GDM1 (cell line): ENCODE measurements around the gene EHMT1.
"Not testable (repeated sequence)": the region's sequence is repeated elsewhere in the genome, so short reads cannot be mapped to it uniquely, and the experiment has no call there.

ENCODE experiments used
- DNase-seq: peaks from one replicate; lab custom pipeline; 2025; lab: John Stamatoyannopoulos, UW

Gene EHMT1

DNA sequence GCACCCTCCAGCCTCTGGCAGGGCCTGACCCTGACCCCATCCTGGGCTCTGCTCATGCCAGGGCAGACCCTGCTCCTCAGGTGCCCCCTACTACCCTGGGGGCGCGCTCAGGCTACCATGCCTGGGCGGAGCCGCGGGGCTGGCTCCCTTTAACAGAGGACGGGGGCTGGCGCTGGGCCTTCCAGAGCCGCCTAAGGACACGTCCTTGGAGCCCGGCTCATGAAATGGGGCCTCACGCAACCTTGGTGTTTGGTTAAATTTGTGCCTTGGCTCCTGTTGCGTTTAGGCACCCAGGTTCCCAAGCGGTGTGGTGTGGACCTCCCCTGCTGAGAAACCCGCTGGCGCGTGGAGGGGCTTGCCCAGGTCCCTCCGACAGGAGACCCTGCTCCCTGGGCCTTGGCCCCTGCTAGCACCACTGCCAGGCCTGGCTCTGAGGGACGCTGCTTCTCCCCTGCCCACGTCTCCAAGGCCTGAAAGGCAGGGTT is 3.4 kb upstream of the EHMT1 start:
- no peak for DNase-seq

DNA sequence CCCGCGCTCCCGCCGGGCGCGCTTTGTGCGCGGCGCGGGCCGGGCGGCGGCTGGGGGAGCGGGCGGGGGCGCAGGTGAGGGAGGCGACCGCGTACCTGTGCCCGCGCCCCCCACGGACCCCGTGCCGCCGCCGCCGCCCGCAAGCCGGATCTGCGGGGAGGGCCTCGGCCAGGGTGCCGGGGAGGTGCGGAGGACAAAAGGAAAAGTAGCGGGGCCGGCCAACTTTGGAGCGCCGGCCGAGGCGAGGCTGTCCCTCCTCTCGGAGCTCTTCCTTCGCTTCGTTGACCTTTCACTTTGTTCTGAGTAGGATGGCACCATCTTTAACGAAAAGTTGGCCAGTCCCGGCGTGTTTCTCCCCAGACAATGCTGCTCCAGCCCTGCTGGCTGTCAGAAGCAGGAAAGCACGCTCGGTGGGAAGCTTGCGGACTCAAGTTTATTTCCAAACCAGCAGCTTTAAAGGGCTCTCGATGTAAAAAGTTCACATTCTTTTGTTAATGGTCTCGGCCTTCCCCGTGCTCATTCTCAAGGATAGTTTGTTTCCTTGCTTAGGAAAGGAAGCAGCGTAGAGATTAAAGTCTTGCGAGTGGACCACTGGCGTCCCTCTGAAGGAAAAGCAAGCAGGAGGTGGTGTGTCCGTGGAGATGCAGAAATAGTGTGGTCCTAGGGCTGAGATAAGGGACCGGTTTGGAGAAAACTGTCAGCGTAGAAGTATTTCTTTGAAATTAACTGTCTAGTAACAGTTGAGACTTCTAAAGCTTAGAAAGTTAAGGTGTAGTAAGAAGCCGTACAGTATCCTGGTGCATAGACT is 639 bp downstream of the EHMT1 start:
- DNase-seq, result no peak

DNA sequence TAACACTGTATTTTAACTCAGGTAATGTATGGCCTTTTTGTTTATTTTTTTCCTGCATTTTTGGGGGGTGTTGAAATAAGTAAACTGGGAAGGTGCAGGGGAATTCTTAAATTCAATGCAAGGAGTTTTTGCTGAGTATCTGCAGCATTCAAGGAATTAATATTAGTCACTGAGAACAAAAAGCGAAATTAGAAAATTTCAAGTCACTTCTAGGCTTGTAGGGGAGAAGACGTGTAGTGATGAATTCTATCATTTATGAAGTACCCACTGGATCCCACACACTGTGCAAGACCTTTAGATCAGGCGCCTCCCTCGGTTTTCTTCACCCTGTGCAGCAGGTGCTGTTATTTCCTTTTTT is 1.2 kb downstream of the EHMT1 start:
- DNase-seq, result no peak

DNA sequence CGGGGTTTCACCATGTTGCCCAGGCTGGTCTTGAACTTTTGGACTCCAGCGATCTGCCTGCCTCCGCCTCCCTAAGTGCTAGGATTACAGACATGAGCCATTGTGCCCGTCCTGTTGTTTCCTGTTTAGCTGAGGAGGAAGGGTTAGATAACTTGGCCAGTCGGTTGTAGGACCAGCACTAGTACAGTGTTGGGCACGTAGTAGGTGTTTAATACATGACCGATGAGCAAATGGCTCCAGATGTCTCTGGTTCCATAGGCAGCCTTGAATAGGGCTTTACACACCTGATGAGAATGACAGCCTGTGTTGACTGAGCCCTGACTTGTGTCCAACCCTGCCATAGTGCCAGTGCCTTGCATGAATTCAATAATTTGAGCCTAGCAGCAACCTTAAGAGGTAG is 1.8 kb downstream of the EHMT1 start:
- DNase-seq, result no peak

DNA sequence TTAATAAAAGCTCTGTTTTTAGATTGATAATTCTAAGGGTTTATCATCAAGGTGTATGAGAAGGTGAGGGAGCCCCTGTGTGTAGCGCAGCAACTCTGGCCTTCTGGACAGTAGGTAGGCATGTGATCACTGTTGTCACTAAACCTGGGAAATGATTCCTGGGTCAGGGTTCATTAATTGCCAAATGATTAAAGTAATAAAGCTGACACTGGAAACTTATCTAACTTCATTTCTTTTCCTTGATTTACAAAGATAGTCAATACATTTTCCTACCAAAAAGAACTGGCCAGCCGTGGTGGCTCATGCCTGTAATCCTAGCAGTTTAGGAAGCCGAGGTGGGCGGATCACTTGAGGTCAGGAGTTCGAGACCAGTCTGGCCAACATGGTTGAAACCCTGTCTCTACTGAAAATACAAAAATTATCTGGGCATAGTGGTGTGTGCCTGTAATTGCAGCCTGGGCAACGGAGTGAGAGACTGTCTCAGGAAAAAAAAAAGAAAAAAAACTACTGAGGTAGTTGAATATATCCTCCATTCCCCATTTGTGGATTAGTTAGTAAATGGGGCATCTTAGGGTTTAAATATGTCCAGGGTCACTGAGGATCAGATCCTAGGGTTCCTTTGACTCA is 2.4 kb downstream of the EHMT1 start:
- DNase-seq, result no peak

DNA sequence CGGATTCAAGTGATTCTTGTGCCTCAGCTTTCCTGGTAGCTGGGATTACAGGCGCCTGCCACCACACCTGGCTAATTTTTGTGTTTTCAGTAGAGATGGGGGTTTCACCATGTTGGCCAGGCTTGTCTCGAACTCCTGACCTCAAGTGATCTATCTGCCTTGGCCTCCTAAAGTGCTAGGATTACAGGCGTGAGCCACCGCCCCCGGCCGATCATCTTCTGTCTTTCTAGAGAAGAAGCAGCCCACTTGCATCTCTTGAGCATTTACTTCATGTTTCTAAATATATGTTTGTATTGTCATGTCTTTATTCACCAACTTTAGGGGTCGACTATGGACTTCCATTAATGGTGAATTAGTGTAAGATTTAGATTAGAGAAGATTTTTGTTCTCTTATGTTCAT is 3.4 kb downstream of the EHMT1 start:
- DNase-seq, result not testable (repeated sequence)

DNA sequence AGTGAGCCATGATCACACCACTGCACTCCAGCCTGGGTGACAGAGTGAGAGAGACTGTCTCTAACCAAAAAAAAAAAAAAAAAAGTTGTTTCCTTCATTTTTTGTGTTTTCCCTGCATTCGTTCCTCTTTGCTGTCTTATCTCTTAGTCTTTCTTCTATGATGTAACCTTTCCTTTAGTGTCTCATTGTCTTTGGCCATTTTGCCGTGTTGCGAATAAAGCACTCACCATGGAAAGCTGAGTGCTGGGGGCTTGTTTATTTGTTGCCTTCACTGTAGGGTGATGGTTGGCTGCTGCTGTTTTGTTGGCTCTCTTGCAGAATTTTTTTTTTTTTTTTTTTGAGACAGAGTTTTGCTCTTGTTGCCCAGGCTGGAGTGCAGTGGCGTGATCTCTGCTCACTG is 7.7 kb downstream of the EHMT1 start:
- no peak for DNase-seq

DNA sequence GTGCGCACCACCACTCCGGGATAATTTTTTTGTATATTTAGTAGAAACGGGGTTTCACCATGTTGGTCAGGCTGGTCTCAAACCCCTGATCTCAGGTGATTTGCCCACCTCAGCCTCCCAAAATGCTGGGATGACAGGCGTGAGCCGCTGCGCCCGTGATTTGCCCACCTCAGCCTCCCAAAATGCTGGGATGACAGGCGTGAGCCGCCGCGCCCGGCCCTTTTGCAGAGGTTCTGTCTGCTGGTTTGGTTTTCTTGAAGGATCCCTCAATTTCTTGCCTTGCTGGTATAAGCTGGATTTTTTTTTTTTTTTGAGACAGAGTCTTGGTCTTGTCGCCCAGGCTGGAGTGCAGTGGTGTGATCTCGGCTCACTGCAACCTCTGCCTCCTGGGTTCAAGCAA is 8.6 kb downstream of the EHMT1 start:
- not testable (repeated sequence) for DNase-seq

DNA sequence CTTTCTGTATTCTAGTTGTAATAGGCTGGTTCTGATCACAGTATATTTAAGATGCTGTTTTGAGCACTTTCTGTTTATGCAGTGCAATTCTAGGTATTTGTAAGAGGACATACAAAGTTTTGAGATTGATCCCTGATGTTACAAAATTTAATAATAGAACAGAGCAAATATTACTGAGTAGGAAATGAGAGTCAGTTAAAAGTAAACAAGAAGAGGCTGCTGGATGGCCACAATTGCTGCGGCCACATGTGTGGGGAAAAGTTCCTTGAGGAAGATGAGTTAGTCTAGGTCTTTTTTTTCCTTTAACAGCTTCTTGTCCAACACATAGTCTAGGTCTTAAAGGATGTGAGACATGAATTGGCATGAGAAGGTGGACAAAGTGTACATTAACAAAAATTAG is 11.3 kb downstream of the EHMT1 start:
- DNase-seq, result no peak

DNA sequence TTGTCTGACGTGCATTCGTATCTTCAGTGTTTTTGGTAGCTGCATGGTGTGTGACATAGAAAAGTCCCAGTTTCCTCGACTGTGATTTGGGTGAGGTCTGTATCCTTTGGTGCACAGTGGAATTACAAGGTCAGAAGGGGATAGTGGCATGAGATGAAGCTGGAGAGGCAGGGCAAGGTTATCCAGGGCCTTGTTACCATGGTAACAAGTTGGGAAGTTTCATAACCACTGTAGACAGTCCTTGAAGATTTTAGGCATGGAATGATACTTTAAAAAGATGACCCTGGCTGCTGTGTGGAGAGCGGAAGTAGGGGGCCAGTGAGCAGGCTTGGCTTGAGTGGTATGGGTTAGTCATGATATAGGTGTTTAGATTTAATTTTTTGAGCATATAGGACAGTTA is 11.9 kb downstream of the EHMT1 start:
- DNase-seq, result no peak

DNA sequence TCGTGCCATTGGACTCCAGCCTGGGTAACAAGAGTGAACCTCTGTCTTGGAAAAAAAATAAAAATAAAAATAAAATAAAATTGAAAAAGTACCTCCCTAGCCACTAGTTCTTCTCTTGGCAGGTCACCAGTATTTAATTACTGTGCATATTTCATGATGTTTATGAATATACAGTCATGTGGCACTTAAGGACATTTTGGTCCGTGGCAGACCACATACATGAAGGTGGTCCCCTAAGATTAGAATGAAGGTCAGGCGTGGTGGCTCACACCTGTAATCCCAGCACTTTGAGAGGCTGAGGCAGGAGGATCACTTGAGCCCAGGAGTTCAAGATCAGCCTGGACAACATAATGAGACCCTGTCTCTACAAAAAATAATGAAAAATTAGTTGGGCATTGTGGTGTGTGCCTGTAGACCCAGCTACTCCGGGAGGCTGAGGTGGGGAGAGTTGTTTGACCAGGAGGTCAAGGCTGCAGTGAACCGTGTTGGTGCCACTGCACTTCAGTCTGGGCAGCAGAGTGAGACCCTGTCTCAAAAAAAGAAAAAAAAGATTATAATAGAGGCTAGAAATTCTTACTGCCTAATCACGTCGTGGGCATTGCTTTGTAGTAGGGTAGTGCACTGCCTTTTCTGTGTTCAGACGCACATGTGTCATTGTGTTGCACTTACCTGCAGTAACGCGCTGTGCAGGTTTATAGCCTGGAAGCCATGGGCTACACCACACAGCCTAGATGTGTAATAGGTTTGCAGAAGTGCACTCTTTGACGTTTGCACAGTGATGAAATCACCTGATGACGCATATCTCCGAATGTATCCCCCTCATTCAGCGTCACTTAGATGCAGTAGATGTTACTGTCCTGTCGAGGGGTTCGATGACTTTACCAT is 12.8 kb downstream of the EHMT1 start:
- no peak for DNase-seq

DNA sequence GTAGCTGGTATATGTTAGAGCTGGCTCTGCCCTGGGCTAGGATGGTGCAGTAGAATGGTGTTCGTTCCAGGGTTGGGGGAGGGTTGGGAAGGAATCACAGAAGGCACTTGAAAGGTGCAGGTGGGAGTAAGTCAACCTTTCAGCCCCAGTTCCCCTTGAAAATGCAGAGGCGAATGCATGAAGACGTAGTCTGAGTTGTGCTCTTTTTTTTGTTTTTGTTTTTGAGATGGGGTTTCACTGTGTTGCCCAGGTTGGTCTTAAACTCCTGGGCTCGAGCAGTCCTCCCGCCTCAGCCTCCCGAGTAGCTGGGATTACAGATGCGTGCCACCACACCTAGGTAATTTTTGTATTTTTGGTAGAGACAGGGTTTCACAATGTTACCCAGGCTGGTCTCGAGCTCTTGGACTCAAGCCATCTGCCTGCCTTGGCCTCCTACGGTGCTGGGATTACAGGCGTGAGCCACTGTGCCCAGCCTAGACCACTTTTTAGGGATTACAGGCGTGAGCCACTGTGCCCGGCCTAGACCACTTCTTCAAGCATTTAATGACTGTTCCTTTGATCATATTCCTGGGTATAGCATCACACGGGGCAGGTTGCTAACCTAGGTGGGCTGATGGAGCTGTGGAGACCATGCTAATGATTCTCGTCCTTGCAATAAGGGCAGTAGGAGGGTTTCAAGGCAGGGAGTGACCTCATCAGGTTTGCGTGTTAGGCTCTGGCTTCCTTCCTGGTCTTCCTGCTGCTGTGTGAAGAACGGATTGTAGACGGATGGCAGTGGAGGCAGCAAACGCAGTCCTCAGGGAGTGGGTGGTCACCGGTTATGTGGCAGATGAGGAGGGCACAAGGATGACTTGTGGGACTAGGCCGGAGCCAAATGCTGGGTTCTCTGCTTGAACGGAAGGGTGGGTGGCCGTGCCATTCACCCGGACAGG is 13.7 kb downstream of the EHMT1 start:
- no peak for DNase-seq

DNA sequence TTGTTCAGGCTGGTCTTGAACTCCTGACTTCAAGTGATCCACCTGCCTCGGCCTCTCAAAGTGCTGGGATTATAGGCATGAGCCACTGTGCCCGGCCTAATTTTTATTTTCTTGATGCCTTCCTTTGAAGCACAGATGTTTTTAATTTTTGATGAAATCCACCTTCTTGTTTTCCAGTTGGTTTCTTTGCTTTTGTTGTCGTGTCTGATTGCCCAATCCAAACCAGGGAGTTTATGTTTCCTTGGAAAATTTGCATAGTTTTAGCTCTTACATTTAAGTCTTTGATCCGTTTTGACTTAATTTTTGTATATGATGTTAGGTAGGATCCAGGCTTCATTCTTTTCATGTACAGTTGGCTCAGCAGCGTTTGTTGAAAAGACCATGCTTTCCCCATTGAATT is 15.2 kb downstream of the EHMT1 start:
- no peak for DNase-seq

DNA sequence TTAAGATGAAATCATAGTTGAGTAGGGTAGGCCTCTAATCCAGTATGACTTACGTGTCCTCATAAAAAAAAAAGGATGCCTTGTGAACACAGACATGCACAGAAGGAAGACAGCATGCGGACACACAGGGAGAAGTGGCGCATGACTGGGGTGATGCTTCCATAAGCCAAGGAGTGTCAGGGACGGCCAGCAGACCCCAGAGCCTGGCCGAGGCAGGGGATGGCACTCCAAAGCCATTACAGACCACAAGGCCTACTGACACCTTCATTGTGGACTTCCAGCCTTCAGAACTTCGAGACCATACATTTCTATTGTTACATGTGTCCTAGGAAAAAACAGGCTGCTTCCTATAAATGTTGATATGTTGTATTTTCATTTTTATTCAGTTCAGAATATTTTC is 19.9 kb downstream of the EHMT1 start:
- DNase-seq, result no peak

DNA sequence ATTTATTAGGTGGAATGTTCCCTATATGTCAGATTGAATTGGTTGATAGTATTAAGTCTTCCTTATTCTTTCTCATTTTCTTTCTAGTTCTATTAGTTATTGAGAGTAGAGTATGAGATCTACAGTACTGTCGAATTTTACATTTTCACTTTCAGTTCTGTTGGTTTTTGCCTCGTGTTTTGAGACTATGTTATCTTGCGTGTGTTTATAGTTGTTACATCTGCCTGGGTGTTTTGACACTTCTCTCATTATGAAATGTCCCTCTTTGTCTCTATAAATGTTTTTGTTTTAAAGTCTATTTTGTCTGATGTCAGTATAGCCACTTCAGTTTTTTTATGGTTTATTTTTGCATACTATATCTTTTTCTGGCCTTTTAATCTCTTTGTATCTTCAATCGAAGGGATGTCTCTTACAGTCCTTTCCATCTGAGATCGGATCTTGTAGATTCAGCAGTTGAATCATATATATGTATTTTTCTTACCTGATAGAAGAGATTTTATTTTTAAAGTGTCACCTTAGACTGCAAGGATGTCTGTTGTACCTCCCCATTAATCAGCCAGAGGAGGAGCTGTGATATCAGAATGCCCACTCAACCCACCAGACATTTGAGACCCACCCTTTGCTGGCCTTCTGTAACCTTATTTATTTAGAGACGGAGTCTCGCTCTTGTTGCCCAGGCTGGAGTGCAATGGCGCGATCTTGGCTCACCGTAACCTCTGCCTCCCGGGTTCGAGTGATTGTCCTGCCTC is 20.7 kb downstream of the EHMT1 start:
- no peak for DNase-seq

DNA sequence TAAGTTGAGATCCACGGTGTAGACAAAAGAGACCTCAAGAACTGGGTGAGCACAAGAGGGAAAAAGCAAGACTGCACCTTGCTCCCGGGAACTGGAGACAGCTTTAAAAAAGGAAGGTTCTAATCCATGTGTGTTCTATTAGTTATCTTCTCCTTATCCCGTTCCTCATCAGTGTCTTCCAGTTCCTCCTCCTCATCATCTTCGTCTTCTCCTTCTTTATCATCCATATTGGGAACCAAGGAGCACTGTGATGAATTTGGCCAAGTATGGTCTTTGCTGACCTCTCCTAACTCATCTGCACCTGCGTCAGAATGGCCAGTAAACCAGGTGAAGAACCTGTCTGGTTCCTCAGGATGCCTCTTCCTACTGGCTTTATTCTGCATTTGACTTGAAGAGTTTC is 22.1 kb downstream of the EHMT1 start:
- DNase-seq, result no peak

DNA sequence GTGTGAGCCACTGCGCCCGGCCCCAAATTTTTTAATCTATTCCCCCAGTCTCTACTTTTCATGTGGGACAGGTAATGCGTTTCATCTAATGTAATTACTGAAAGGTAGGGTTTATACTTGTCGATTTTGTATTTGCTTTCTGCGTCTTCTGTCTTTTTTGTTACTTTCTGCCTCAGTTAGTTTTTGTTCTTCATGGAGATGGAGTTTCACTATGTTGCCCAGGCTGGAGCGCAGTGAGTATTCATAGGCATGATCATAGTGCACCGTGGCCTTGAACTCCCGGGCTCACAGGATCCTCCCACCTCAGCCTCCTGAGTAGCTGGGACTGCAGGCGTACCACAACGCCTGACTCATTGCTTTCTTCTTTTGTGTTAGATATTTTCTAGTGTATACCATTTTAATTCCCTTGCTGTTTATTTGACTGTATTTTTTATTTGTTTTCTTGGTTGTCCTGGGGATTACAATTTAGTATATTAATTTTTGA is 23.4 kb downstream of the EHMT1 start:
- DNase-seq, result no peak

DNA sequence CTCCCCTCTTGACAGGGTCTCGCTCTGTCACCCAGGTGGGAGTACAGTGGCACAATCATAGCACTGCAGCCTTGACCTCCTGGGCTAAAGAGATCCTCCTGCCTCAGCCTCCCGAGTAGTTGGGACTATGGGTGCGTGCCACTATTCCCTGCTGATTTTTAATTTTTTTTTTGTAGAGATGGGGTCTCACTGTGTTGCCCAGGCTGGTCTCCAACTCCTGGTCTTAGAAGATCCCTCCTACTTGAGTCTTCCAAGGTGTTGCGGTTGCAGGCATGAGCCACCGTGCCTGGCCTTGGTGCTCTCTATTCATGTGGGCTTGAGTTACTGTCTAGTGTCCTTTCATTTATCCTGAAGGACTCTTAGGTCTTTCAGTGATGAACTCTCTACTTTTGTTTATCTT is 24.1 kb downstream of the EHMT1 start:
- no peak for DNase-seq

DNA sequence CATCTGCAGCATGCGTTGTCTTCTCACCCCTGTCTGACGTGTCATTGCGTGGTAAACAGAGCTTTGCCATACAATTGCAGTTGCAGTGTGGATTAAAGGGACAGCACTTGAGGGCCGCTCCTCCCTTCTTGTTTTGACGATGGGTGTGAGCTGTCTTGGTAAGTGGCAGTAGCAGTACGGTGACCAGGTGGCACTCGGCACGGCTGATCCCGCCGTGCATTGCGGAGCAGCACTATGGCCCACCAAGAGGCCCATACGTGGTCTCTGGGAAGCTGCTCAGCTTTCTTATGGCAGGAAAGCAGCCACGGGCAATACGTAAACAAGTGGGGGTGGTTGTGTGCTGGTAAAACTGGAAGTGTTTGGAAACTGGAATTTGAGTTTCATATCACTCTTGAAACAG is 25.1 kb downstream of the EHMT1 start:
- no peak for DNase-seq

DNA sequence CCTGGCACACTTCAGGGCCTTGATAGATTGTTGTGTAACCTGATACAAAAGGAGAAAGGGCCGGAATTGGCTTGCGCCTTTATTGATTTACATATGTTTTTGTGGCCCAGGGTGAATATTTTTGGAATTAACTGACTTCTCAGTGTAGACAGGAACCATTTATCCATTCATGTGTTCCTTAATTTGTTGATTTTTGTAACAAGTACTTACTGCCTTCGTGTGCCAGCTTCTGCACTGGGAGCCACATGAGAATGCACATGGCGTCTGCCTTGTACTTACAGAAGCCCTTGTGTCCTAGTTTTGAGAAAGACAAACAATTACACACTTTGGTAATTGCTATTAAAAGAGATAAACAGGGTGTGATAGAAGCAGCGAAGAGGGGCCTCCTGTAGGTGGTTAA is 26.4 kb downstream of the EHMT1 start:
- no peak for DNase-seq

DNA sequence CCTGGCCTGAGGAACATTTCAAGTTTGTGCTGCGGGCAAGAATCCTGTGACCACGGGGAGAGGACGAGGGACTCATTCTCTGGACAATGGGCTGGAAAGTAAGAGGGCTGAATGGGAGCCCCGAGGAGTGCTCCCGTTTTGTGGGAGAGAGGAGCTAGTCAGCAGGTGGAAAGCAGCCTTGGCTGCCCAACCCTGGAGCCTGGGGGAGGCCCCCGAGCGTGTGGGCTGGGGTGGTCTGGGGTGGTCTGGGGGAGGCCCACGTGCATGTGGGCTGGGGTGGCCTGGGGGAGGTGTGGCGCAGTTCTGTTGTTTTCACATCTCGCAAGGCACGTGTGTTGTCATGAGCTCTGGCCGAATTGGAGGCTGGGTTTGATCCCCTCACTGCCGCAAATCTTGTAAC is 27.5 kb downstream of the EHMT1 start:
- DNase-seq, result no peak
